GM19099 (cell line): Measurements from ENCODE around the gene ARMC9.

Experiments used
- POLR2A ChIP-seq: IDR thresholded peaks from 3 replicates; pipeline ENCODE4 v1.6.1; 2011; ENCODE audit warnings: low read depth; ENCODE audit not compliant: insufficient read length; ENCODE audit errors: extremely low read depth

ARMC9 gene

DNA sequence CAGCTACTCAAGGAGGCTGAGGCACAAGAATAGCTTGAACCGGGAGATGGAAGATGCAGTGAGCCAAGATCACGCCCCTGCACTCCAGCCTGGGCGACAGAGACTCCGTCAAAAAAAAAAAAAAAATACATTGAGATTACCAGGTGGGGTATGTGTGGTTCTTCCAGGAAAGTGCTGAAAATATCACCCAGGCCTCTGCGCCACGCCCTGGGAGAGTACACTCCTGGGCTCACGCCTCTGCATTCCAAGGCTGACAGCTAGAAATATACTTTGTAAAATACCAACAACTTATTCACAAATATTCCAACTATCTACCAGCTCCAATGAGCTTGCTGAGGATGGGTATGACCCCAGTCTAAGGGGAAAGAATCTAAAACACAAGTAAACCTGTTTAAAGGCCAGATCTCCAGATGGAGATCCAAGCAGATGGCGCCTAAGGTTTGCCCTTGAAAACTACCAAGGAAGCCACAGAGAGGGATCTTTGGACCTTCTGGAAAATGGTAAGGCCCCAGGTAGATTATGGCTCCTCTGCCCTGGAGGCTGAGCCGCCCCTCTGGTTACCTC lies 175.4 kb downstream of the ARMC9 start:
- TF ChIP-seq POLR2A, result no peak

GRCh38 chr2:231374771-231375170 lies 176.3 kb downstream of the ARMC9 start:
- no peak for TF ChIP-seq POLR2A

DNA sequence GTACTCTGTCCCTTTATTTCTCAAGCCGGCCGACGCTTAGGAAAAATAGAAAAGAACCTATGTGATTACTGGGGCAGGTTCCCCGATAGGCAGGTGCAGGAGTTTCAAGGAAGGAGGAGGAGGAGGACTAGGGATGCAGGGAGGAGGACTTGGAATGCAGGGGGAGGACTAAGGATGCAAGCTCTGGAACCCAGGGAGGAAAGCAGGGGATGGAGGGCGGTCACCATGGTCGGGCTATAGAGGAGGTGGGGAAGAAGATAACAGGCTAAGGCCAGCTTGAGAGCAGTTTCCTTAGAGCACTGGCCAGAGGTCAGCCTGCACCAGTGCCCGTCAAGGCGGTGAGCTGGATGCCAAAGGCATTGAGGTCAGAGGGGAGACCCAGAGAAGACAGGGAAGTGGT lies 178.4 kb downstream of the ARMC9 start:
- no peak for TF ChIP-seq POLR2A

DNA sequence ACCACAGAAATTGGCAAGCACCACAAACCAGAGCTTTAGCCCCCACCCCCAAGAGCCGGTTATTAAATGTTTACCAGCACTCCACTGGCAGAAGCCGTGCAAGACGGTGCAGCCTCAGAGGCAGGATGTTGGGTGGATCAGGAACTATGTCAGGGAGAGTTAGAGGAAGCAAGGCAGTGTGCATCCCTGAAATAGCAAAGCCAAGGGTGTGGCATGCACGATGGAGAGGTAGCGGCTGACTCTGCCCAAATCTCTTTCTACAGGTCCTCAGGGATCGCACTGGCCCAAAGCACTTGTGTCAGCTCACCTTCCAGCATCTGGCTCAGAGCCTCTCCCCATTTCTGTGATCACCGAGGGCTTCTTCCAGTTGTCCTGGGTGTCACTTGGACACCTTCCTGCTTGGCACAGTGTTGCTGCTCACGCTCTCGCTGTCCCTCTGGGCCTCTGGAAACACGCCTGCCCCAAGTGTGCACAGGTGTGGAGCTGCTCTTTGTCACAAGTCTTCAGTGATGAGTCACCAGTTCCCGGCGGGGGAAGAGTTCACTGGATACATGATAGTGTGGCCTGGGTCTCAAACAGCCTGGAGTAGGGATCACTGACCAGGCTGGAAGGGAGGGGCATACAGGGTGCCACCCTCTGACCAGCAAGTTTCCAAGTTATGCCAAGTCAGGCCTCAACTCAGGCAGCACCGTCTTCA lies 179.7 kb downstream of the ARMC9 start:
- TF ChIP-seq POLR2A, result no peak

GRCh38 chr2:231379266-231380215 lies 181.1 kb downstream of the ARMC9 start:
- TF ChIP-seq POLR2A, result no peak

GRCh38 chr2:231380307-231380706 lies 181.9 kb downstream of the ARMC9 start:
- TF ChIP-seq POLR2A, result no peak

DNA sequence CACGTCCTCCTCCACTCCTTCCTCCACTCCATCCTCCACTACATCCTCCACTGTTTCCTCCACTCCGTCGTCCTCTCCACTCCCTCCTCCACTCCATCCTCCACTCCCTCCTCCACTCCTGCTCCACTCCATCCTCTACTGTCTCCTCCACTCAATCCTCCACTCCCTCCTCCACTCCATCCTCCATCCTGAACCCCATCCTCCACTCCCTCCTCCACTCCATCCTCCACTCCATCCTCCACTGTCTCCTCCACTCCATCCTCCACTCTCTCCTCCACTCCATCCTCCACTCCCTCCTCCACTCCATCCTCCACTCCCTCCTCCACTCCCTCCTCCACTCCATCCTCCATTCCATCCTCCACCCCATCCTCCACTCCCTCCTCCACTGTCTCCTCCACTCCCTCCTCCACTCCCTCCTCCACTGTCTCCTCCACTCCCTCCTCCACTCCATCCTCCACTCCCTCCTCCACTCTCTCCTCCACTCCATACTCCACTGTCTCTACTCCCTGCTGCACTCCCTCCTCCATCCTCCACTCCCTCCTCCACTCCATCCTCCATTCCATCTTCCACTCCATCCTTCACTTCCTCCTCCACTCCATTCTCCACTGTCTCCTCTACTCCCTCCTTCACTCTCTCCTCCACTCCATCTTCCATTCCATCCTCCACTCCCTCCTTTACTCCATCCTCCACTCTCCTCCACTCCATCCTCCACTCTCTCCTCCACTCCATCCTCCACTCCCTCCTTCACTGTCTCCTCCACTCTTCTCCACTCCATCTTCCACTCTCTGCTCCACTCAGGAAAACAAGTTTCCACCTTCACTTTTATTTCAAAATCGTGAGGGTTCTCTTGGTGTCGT lies 182.8 kb downstream of the ARMC9 start:
- TF ChIP-seq POLR2A, result no peak

GRCh38 chr2:231382116-231382515 lies 183.7 kb downstream of the ARMC9 start:
- TF ChIP-seq POLR2A, result no peak

GRCh38 chr2:231383416-231384108 lies 185.1 kb downstream of the ARMC9 start:
- TF ChIP-seq POLR2A, result peak; percentile 9

- TF ChIP-seq POLR2A, result no peak
These were observed 185.6 kb downstream of the ARMC9 start for GRCh38 chr2:231384109-231384435.

- TF ChIP-seq POLR2A, result no peak
These were observed 186.5 kb downstream of the ARMC9 start for GRCh38 chr2:231384970-231385369.

GRCh38 chr2:231385429-231385828 lies 187.0 kb downstream of the ARMC9 start:
- TF ChIP-seq POLR2A, result no peak

DNA sequence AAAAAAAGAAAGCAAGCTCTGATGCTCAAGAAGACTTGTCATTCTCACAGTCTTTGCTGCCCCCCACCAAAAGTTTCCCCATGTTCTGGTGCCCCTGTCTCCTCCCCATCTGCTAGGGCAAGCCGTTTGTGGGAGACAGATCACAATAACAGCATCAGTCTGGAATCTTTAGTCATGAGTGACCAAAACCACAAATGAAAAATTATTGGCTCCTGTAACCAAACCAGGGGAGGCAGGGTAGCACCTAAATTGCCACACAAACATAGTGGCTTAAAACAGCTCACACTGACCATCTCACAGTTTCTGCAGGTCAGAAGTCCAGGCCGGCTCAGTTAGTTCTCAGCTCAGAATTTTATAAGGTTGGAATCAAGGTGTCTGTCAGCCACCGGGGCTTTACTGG lies 188.0 kb downstream of the ARMC9 start:
- no peak for TF ChIP-seq POLR2A
